Esophagus muscularis mucosa (tissue), 3 donors: Measurements from ENCODE around the gene HOXC10.

Experiments used
- POLR2A ChIP-seq: fragments of 450-650 bp; IDR thresholded peaks from one replicate; pipeline ENCODE4 v1.6.1; 2017; ENCODE audit warnings: antibody characterized with exemption, moderate library complexity, mild to moderate bottlenecking, low read depth
- TF ChIP-seq, protein P1 (sequence below), 3 experiments: fragments of 200-600 bp in 2 of 3; fragments of 450-650 bp in 1 of 3; sonication (generic) in 2 of 3; IDR thresholded peaks; one replicate each; pipeline ENCODE4 v1.5.1; 2017 to 2019; ENCODE audit warnings: antibody characterized with exemption in 3 of 3, mild to moderate bottlenecking in 2 of 3, moderate library complexity in 1 of 3

DNA sequence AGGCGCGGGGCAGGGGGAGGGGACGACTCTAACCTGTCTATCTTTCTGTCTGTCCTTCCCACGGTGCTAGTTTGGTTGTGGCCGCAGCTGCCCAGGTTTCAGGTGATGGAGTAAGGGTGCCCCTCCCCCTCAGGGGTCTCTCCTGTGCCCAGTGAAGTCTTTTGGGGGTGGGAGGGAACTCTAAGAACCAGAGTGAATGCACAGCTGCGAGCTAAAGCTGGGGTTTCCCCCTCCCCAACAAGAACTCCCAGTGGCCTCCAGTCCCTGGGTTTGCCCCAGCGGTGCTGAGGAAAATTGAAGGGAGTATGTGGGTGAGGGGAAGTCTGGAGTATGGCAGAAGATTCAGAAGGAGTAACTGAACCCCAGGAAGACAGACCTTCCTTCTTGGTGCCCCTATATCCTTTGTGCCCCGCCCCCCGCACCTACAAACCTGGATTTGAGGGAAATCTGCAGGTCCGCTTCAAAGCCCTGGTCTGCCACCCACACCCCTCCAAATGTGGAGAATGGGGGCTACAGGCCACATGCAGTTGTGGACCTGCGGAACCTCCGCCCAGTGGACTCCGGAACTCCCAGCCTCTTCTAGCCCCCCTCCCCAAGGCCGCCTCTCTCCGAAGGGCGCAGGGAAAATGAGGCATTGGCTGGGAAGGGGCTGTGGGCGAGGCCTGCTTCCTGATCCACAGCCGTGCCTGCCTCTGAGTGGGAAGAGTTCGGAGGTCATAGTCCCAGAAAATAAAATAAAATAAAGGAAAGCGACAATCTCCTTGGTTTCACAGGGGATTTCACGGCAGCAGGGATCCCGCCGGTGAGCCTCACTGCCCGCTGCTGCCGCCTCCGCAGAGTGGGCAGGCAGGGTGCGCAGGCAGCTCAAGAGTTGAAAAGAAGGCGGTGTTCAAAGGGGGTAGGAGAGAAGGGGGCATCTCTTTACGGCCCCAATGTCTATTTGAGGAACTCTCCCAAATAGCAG, 11.6 kb downstream of the HOXC10 start:
- no peak for TF ChIP-seq POLR2A
- TF ChIP-seq, protein P1, sequence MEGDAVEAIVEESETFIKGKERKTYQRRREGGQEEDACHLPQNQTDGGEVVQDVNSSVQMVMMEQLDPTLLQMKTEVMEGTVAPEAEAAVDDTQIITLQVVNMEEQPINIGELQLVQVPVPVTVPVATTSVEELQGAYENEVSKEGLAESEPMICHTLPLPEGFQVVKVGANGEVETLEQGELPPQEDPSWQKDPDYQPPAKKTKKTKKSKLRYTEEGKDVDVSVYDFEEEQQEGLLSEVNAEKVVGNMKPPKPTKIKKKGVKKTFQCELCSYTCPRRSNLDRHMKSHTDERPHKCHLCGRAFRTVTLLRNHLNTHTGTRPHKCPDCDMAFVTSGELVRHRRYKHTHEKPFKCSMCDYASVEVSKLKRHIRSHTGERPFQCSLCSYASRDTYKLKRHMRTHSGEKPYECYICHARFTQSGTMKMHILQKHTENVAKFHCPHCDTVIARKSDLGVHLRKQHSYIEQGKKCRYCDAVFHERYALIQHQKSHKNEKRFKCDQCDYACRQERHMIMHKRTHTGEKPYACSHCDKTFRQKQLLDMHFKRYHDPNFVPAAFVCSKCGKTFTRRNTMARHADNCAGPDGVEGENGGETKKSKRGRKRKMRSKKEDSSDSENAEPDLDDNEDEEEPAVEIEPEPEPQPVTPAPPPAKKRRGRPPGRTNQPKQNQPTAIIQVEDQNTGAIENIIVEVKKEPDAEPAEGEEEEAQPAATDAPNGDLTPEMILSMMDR (IDR thresholded peaks at IDR 0.05) = no peak
